Activated T-cell treated with anti-CD3 and anti-CD28 coated beads, Interleukin-2, amount 50 U/mL, for 4 hours (primary cell): ENCODE results near the gene CWC27. TPM values are rescaled to one million over a fixed set of nuclear protein-coding genes. Genes with fewer than 3 reads are reported as not detected.

ENCODE experiments used
- total RNA-seq, 3 donors: library from RNA; stranded (reverse); gene quantifications; one replicate each; pipeline ENCODE4 v1.2.1, GENCODE V29; 2021

CWC27 gene
- total RNA-seq, 3 donors from 2014 or later, result 27.1 to 32.9 (median 30.4) TPM

Other genes with a start within 250 kb of the CWC27 start
- not detected for gene SHISAL2B, start 78.4 kb upstream of the CWC27 start, total RNA-seq
- gene SREK1IP1, start 239 bp upstream of the CWC27 start, total RNA-seq, result 10 to 100 TPM; 32.3 to 35.8 (median 32.4) TPM